H1 (cell line): ENCODE measurements around the gene PTHLH. TPM values are rescaled to one million over a fixed set of nuclear protein-coding genes. Genes with fewer than 3 reads are reported as not detected.

Experiments
- CTCF ChIA-PET: fragments of 300-600 bp; sonication (Branson Sonifier 250); formaldehyde crosslinking; loops from one replicate; lab custom pipeline; 2021; ENCODE audit not compliant: partially characterized antibody; lab: Charles Lee
- POLR2A ChIA-PET: fragments of 300-600 bp; sonication (Branson Sonifier 250); formaldehyde crosslinking; loops from one replicate; lab custom pipeline; 2021; ENCODE audit warnings: inconsistent platforms; ENCODE audit not compliant: partially characterized antibody; lab: Charles Lee
- DNase-seq, 2 experiments: peaks; one replicate each; pipeline versions ENCODE4 v3.0.0 to v3.0.0-alpha.2; 2010 to 2022; ENCODE audit warnings: low spot score in 2 of 2, low read depth in 1 of 2, mixed read lengths in 1 of 2
- FAIRE-seq: peaks from 2 replicates; lab custom pipeline; 2011; peaks lifted over from hg19 to GRCh38; lab: Jason Lieb, UNC
- H2AFZ ChIP-seq: 2 replicates; pipeline ENCODE4 v1.8.1; 2012; ENCODE audit warnings: low read length, inconsistent platforms
- H2AK5ac ChIP-seq: 2 replicates; pipeline ENCODE4 v1.6.1; 2013; ENCODE audit warnings: low read depth, low read length
- H2BK120ac ChIP-seq: replicated peaks from 2 replicates; pipeline ENCODE3; 2013; ENCODE audit warnings: low read depth, low read length, inconsistent platforms
- H2BK12ac ChIP-seq: 2 replicates; pipeline ENCODE4 v1.6.1; 2013; ENCODE audit warnings: low read depth, low read length
- H2BK15ac ChIP-seq: 2 replicates; pipeline ENCODE4 v1.6.1; 2013; ENCODE audit warnings: low read length
- H2BK20ac ChIP-seq: 2 replicates; pipeline ENCODE4 v1.6.1; 2013; ENCODE audit warnings: low read length
- H2BK5ac ChIP-seq: 2 replicates; pipeline ENCODE4 v1.6.1; 2013; ENCODE audit warnings: low read depth, low read length
- H3K14ac ChIP-seq: 2 replicates; pipeline ENCODE4 v1.6.1; 2013; ENCODE audit warnings: inconsistent platforms; ENCODE audit not compliant: insufficient read length
- H3K18ac ChIP-seq: 2 replicates; pipeline ENCODE4 v1.6.1; 2013; ENCODE audit warnings: low read length; ENCODE audit errors: extremely low read depth
- H3K23ac ChIP-seq: 2 replicates; pipeline ENCODE4 v1.6.1; 2013; ENCODE audit warnings: inconsistent platforms; ENCODE audit not compliant: insufficient read length
- H3K23me2 ChIP-seq: 2 replicates; pipeline ENCODE4 v1.6.1; 2013; ENCODE audit warnings: low read depth, low read length
- H3K27ac ChIP-seq: 2 replicates; pipeline ENCODE4 v1.6.1; 2011; ENCODE audit warnings: low read depth, low read length, inconsistent platforms
- H3K27me3 ChIP-seq, 4 experiments: replicated peaks in 1 of 4; 1 replicate in 1 of 4; 2 replicates in 3 of 4; pipeline versions ENCODE4 v1.6.1 to v1.8.1; 2011 to 2013; ENCODE audit warnings: low read length in 3 of 4, mild to moderate bottlenecking in 3 of 4, inconsistent platforms in 2 of 4, mixed read lengths in 2 of 4, moderate library complexity in 1 of 4; ENCODE audit not compliant: control insufficient read depth in 3 of 4, insufficient read depth in 3 of 4; ENCODE audit errors: extremely low read depth in 1 of 4
- H3K36me3 ChIP-seq, 4 experiments: 2 replicates each; pipeline versions ENCODE4 v1.6.1 to v1.8.1; 2011 to 2013; ENCODE audit warnings: mild to moderate bottlenecking in 4 of 4, low read length in 3 of 4, moderate library complexity in 2 of 4, control low read depth in 1 of 4, inconsistent platforms in 1 of 4; ENCODE audit not compliant: insufficient read depth in 4 of 4, control insufficient read depth in 2 of 4
- H3K4ac ChIP-seq: replicated peaks from 2 replicates; pipeline ENCODE3; 2013; ENCODE audit warnings: low read length, low read depth, mixed read lengths, inconsistent platforms; ENCODE audit not compliant: insufficient read length
- H3K4me1 ChIP-seq, 4 experiments: replicated peaks in 1 of 4; 1 replicate in 1 of 4; 2 replicates in 3 of 4; pipeline versions ENCODE4 v1.6.1 to v1.8.1; 2011 to 2013; ENCODE audit warnings: low read length in 3 of 4, inconsistent platforms in 2 of 4, mixed read lengths in 1 of 4; ENCODE audit not compliant: insufficient read depth in 4 of 4, control insufficient read depth in 3 of 4
- H3K4me2 ChIP-seq, 2 experiments: 2 replicates each; pipeline versions ENCODE4 v1.6.1 to v1.8.1; 2011 to 2013; ENCODE audit warnings: low read depth in 2 of 2, low read length in 2 of 2, control low read depth in 1 of 2, inconsistent platforms in 1 of 2, mild to moderate bottlenecking in 1 of 2; ENCODE audit not compliant: insufficient read depth in 1 of 2
- H3K4me3 ChIP-seq, 4 experiments: fragments of 200-600, 300-600 bp in 1 of 4; sonication (generic), shearing (Covaris generic), sonication (Bioruptor Twin) in 1 of 4; 2 replicates each; pipeline versions ENCODE4 v1.5.1 to v1.8.1; 2011 to 2016; ENCODE audit warnings: low read length in 4 of 4, low read depth in 3 of 4, control low read depth in 2 of 4, inconsistent platforms in 2 of 4, mild to moderate bottlenecking in 2 of 4, mixed read lengths in 1 of 4, moderate library complexity in 1 of 4; ENCODE audit not compliant: insufficient read depth in 2 of 4; ENCODE audit errors: extremely low read depth in 1 of 4
- H3K56ac ChIP-seq: replicated peaks from 2 replicates; pipeline ENCODE3; 2013; ENCODE audit warnings: low read depth, mild to moderate bottlenecking, mixed read lengths, low read length, inconsistent platforms; ENCODE audit not compliant: insufficient read length
- H3K79me1 ChIP-seq: 2 replicates; pipeline ENCODE4 v1.6.1; 2013; ENCODE audit warnings: low read depth, low read length, control low read depth
- H3K79me2 ChIP-seq, 2 experiments: 2 replicates each; pipeline versions ENCODE4 v1.6.1 to v1.8.1; 2012 to 2013; ENCODE audit warnings: low read length in 2 of 2, mild to moderate bottlenecking in 2 of 2, inconsistent platforms in 1 of 2; ENCODE audit not compliant: insufficient read depth in 2 of 2, control insufficient read depth in 1 of 2
- H3K9ac ChIP-seq, 4 experiments: replicated peaks in 1 of 4; 1 replicate in 1 of 4; 2 replicates in 3 of 4; pipeline versions ENCODE4 v1.6.1 to v1.8.1; 2011 to 2013; ENCODE audit warnings: low read depth in 3 of 4, low read length in 3 of 4, control low read depth in 2 of 4, mild to moderate bottlenecking in 2 of 4, moderate library complexity in 2 of 4, inconsistent platforms in 1 of 4; ENCODE audit errors: extremely low read depth in 1 of 4
- H3K9me3 ChIP-seq, 2 experiments: 2 replicates each; pipeline versions ENCODE4 v1.6.1 to v1.8.1; 2012 to 2013; ENCODE audit warnings: mild to moderate bottlenecking in 2 of 2, moderate library complexity in 2 of 2, control low read depth in 1 of 2, inconsistent platforms in 1 of 2, low read depth in 1 of 2, low read length in 1 of 2, mixed read lengths in 1 of 2; ENCODE audit not compliant: insufficient read depth in 2 of 2
- H4K20me1 ChIP-seq, 2 experiments: replicated peaks in 1 of 2; 2 replicates each; pipeline versions ENCODE3 to v1.8.1; 2011 to 2013; ENCODE audit warnings: inconsistent platforms in 2 of 2, low read length in 2 of 2, mild to moderate bottlenecking in 1 of 2; ENCODE audit not compliant: insufficient read depth in 2 of 2, control insufficient read depth in 1 of 2
- H4K5ac ChIP-seq: 2 replicates; pipeline ENCODE4 v1.6.1; 2013; ENCODE audit warnings: low read length, low read depth, mixed read lengths, inconsistent platforms; ENCODE audit not compliant: insufficient read length
- H4K8ac ChIP-seq: 2 replicates; pipeline ENCODE4 v1.8.0; 2013; ENCODE audit warnings: mild to moderate bottlenecking, moderate library complexity, low read length, inconsistent platforms; ENCODE audit not compliant: insufficient read depth; ENCODE audit errors: extremely low read depth
- H4K91ac ChIP-seq: replicated peaks from 2 replicates; pipeline ENCODE3; 2013; ENCODE audit warnings: low read length, mixed read lengths, inconsistent platforms; ENCODE audit not compliant: insufficient read length
- ASH2L ChIP-seq: fragments of 200-600, 300-600 bp; sonication (generic); IDR thresholded peaks from one replicate; pipeline ENCODE4 v1.7.1; 2017; ENCODE audit warnings: low read length
- CEBPB ChIP-seq: IDR thresholded peaks from 2 replicates; pipeline ENCODE4 v1.6.1; 2012; ENCODE audit warnings: low read depth, low read length
- KDM4A ChIP-seq: IDR thresholded peaks from one replicate; pipeline ENCODE4 v1.7.1; 2012; ENCODE audit warnings: low read depth, mild to moderate bottlenecking, moderate library complexity, low read length, inconsistent platforms; ENCODE audit not compliant: severe bottlenecking
- MAFK ChIP-seq: IDR thresholded peaks from 2 replicates; pipeline ENCODE4 v1.6.1; 2012; ENCODE audit warnings: low read depth, mild to moderate bottlenecking, improper control_type of control experiment, low read length
- MAX ChIP-seq: IDR thresholded peaks from 2 replicates; pipeline ENCODE4 v1.6.1; 2012; ENCODE audit warnings: inconsistent platforms
- POLR2AphosphoS5 ChIP-seq: IDR thresholded peaks from 2 replicates; pipeline ENCODE4 v1.6.1; 2011; ENCODE audit warnings: low read depth, low read length
- RNF2 ChIP-seq: fragments of 200-900, 300-1000 bp; sonication (generic); IDR thresholded peaks from 2 replicates; pipeline ENCODE4 v1.7.1; 2016; ENCODE audit warnings: borderline replicate concordance, low read depth, mild to moderate bottlenecking, antibody characterized with exemption, low read length; ENCODE audit not compliant: poor library complexity, severe bottlenecking; ENCODE audit errors: missing control alignments
- SUZ12 ChIP-seq: fragments of 200-600 bp; sonication (generic); IDR thresholded peaks from 2 replicates; pipeline ENCODE4 v1.6.1; 2012; ENCODE audit warnings: mild to moderate bottlenecking, inconsistent platforms, low read length, moderate library complexity, mixed read lengths
- TBP ChIP-seq: IDR thresholded peaks from 2 replicates; pipeline ENCODE4 v1.6.1; 2011; ENCODE audit warnings: low read depth, low read length, improper control_type of control experiment
- TCF12 ChIP-seq: IDR thresholded peaks from 2 replicates; pipeline ENCODE4 v1.6.1; 2011; ENCODE audit warnings: low read depth, mild to moderate bottlenecking, low read length
- YY1 ChIP-seq: IDR thresholded peaks from 2 replicates; pipeline ENCODE4 v1.6.1; 2011; ENCODE audit warnings: low read depth, mild to moderate bottlenecking, low read length
- WGBS, 2 experiments: shearing (Covaris generic) in 1 of 2; methylation state at CpG; one replicate each; pipeline versions ENCODE4 v1.1.6 to v1.1.7; 2013 to 2015; ENCODE audit warnings: low lambda C conversion rate in 2 of 2, mixed read lengths in 2 of 2, inconsistent platforms in 1 of 2, low coverage in 1 of 2, missing lambda C conversion rate in 1 of 2; ENCODE audit not compliant: insufficient replicate concordance in 2 of 2, insufficient coverage in 1 of 2, insufficient read length in 1 of 2; ENCODE audit errors: extremely low coverage in 1 of 2, missing lambda C conversion rate in 1 of 2; 5-methylcytosine and 5-hydroxymethylcytosine counted together
- polyA plus RNA-seq, 7 experiments: library from polyadenylated mRNA; depleted of rRNA in 3 of 7; stranded (reverse) in 5 of 7; unstranded in 2 of 7; fragments of >200 nt in 5 of 7; fragments of 200-250 nt in 2 of 7; gene quantifications; 1 replicate in 5 of 7; 2 replicates in 1 of 7; 4 replicates in 1 of 7; pipeline versions ENCODE4 v1.2.1 to v1.2.3, GENCODE V29; 2011 to 2013; ENCODE audit warnings: missing spikeins in 2 of 7, mixed read lengths in 2 of 7
- total RNA-seq: library from RNA; stranded (reverse); fragmentation: NEBNext Ultra II Directional; extraction: Animal tissue kit (Norgen Biotek cat#: 25700); gene quantifications from 2 replicates; pipeline ENCODE4 v1.2.1, GENCODE V29; 2021

The PTHLH gene
- total and polyA plus RNA-seq, 2 of the 8 experiments (the other 6 are each of a cell fraction or from before 2014, with no cell fraction given): 0.32 TPM; not detected in 1

GRCh38 chr12:27975222-27976136 is 2.9 kb upstream of the PTHLH start:
- DNase-seq: peak in 1 of 2 experiments; percentile 78
- WGBS, 2 experiments: 5% methylated on average over 47 of the region's 61 CpGs; no CpG with 5 or more reads in 1 of the 2 experiments
- Histone ChIP-seq H3K79me1 (no peaks in the 10 kb centered on the region), H2BK15ac (no peak overlapping the region), H4K20me1 (peaks cover 0 to 10% of the 10 kb centered on the region in 2 experiments), H3K36me3 (0 out of 8 replicates have a peak, but pooled peaks cover 0 to under 1% (median 0%) of the 10 kb centered on the region in 4 experiments), H4K8ac (no peak overlapping the region), H3K4ac (no peak overlapping the region), H3K23me2 (peaks cover 9% of the 10 kb centered on the region), H3K4me2 (peak overlapping the region; percentile 95 to 100), H3K4me3 (peak overlapping the region; percentile 43 to 63 (median 56)), H3K23ac (no peak overlapping the region), H2BK120ac (no peak overlapping the region), H4K91ac (no peak overlapping the region), H3K9ac (no peak overlapping the region), H3K18ac (no peak overlapping the region), H3K56ac (no peak overlapping the region), H2AFZ (no peak overlapping the region; the same call in 1 of the 2 replicates), H2BK5ac (no peak overlapping the region), H2BK20ac (no peak overlapping the region), H2AK5ac (no peak overlapping the region), H3K14ac (no peak overlapping the region), H3K9me3 (no peaks in the 10 kb centered on the region), H2BK12ac (no peak overlapping the region), H4K5ac (no peak overlapping the region), H3K27ac (no peak overlapping the region), H3K4me1 (peaks cover 9 to 20% (median 12%) of the 10 kb centered on the region in 4 experiments), H3K79me2 (no peaks in the 10 kb centered on the region), H3K27me3 (peaks cover 44 to 71% (median 60%) of the 10 kb centered on the region in 4 experiments)
- ChIA-PET POLR2A (interaction anchor here (0.7 kb wide), 1 partner anchor 16 kb away, joined by 4 read pairs; no protein-coding TSS in a partner anchor), CTCF (interaction anchor here (0.7 to 1.0 kb wide), 3 partner anchors 37 to 723 kb away, joined by 3 to 4 read pairs (median 3); no protein-coding TSS in a partner anchor)
- FAIRE-seq: no peak
- TF ChIP-seq TBP (peak; percentile 30; the same call in 1 of the 2 replicates), SUZ12 (peak; percentile 73), MAX (peak; percentile 62), KDM4A (peak; percentile 71), YY1 (no peak), ASH2L (peak; percentile 57), RNF2 (peak; percentile 64), CEBPB (no peak), TCF12 (no peak), MAFK (no peak), POLR2AphosphoS5 (no peak)
